ENCODE results near the gene ARL6IP5. TPM values are rescaled to one million over a fixed set of nuclear protein-coding genes. Genes with fewer than 3 reads are reported as not detected.

ARL6IP5 gene
- total RNA-seq, 1 experiment from 2014 or later, result 25.4 TPM

- Histone ChIP-seq H3K4me3 (ENCODE audit: low read length) (no peak overlapping the region), H3F3A (ENCODE audit: low read length, unreplicated experiment) (no peaks in the 10 kb centered on the region), H3K9ac (ENCODE audit: low read length) (no peak overlapping the region), H3K4me1 (ENCODE audit: insufficient read depth, low read length) (peaks cover 43% of the 10 kb centered on the region), H3K9me2 (replicated peaks; ENCODE audit: low read length) (no peaks in the 10 kb centered on the region), H3K4me2 (ENCODE audit: low read length) (peak overlapping the region; percentile 73), H4K20me1 (ENCODE audit: low read length) (no peaks in the 10 kb centered on the region), H3K79me2 (ENCODE audit: low read length) (peaks cover 50% of the 10 kb centered on the region), H3K27me3 (ENCODE audit: low read length) (no peaks in the 10 kb centered on the region), H3K27ac (ENCODE audit: low read length) (no peak overlapping the region), H3K9me3 (ENCODE audit: low read length) (no peaks in the 10 kb centered on the region), H2AFZ (ENCODE audit: low read length) (no peak overlapping the region), H3K36me3 (ENCODE audit: low read depth, low read length) (no peaks in the 10 kb centered on the region)
- ChIA-PET CTCF (interaction anchor here (0.6 kb wide), 1 partner anchor 70 kb away, joined by 11 read pairs; no protein-coding TSS in a partner anchor), POLR2A (ENCODE audit: unreplicated experiment) (no interaction called here)
- intact Hi-C loops (cut with micrococcal nuclease), result loop anchor here (5.0 kb wide), 1 partner anchor 36 kb away; the partner anchor contains the start of gene TMF1
- no peak for TF ChIP-seq EZH2phosphoT487 (IDR thresholded peaks at IDR 0.05; ENCODE audit: borderline replicate concordance, low read length)
- TF ChIP-seq CTCF (conservative IDR thresholded peaks at IDR 0.05; ENCODE audit: low read depth, low read length), result no peak
- no peak for TF ChIP-seq EZH2 (IDR thresholded peaks at IDR 0.05; ENCODE audit: low read length, unreplicated experiment)
- ATAC-seq (no peak), DNase-seq (peak; percentile 13)
- no TSS peak for BruUV-seq (replicated peaks)
Measured at GRCh38 chr3:69088063-69088462, 3.3 kb downstream of the ARL6IP5 start.

DNA sequence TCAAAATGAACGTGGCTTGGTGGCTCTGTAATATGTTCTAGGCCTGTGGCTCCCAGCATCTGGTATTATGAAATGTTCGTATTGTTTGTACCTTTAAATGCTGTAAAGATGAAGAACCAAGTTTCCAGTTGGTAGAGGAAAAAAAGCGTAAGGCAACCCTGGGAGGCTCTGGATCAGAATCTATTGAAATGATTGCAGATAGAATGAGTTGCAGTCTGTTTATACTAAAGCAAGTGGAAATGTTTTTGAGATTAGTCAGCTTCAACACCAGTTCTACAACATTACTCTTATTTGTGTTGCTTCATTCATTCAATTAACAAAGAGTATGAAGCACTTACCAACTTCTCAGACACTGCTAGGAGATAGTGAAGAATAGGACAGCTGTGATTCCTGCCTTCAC lies 5.3 kb downstream of the ARL6IP5 start:
- no peaks in the 10 kb centered on the region for H3K27me3 ChIP-seq (ENCODE audit: low read length)
- H4K20me1 ChIP-seq (ENCODE audit: low read length), result no peaks in the 10 kb centered on the region
- H3K4me3 ChIP-seq (ENCODE audit: low read length), result no peak overlapping the region
- H3F3A ChIP-seq (ENCODE audit: low read length, unreplicated experiment), result no peaks in the 10 kb centered on the region
- H3K36me3 ChIP-seq (ENCODE audit: low read depth, low read length), result no peaks in the 10 kb centered on the region
- H3K4me2 ChIP-seq (ENCODE audit: low read length), result peak overlapping the region; percentile 73
- ChIA-PET CTCF (no interaction called here), POLR2A (ENCODE audit: unreplicated experiment) (no interaction called here)
- H2AFZ ChIP-seq (ENCODE audit: low read length), result no peak overlapping the region
- H3K9me3 ChIP-seq (ENCODE audit: low read length), result no peaks in the 10 kb centered on the region
- no peak for TF ChIP-seq CTCF (conservative IDR thresholded peaks at IDR 0.05; ENCODE audit: low read depth, low read length)
- no peak for TF ChIP-seq EZH2phosphoT487 (IDR thresholded peaks at IDR 0.05; ENCODE audit: borderline replicate concordance, low read length)
- no peak for TF ChIP-seq EZH2 (IDR thresholded peaks at IDR 0.05; ENCODE audit: low read length, unreplicated experiment)
- no peaks in the 10 kb centered on the region for H3K9me2 ChIP-seq (replicated peaks; ENCODE audit: low read length)
- no peak overlapping the region for H3K9ac ChIP-seq (ENCODE audit: low read length)
- no peak overlapping the region; the same call in 1 of the 2 replicates for H3K27ac ChIP-seq (ENCODE audit: low read length)
- ATAC-seq (peak; percentile 9; the same call in 1 of the 2 replicates), DNase-seq (peak; percentile 54)
- H3K79me2 ChIP-seq (ENCODE audit: low read length), result peaks cover 49% of the 10 kb centered on the region
- peaks cover 31% of the 10 kb centered on the region for H3K4me1 ChIP-seq (ENCODE audit: insufficient read depth, low read length)
- intact Hi-C loops (cut with micrococcal nuclease), result no loop called here
- BruUV-seq (replicated peaks), result no TSS peak

DNA sequence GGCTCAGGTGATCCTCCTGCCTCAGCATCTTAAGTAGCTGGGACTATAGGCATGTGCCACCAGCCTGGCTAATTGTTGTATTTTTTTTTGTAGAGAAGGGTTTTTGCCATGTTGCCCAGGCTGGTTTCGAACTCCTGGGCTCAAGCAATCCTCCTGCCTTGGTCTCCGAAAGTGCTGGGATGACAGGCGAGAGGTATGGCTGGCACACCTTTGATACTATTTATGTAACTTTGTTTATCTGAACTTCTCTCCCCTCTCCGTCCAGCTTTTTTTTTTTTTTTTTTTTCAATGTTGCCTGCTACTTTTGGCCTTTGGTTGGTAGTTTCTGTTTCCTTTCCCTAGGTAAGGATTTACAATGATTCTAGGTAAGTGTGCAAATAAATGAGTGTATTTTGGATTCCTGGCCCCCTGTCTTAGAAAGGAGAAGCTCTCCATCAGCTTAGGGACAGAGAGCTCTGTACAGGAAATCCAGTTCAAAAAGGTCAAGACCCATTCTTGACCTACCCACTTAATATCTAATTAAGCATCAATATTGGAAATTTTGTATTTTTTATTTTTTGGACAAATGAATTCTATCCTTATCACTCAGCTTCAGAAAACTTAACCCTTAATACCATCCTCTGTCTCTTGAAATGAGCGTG lies 6.8 kb downstream of the ARL6IP5 start:
- CTCF ChIA-PET, result no interaction called here
- peaks cover 27% of the 10 kb centered on the region for H3K4me1 ChIP-seq (ENCODE audit: insufficient read depth, low read length)
- no peaks in the 10 kb centered on the region for H4K20me1 ChIP-seq (ENCODE audit: low read length)
- no peaks in the 10 kb centered on the region for H3F3A ChIP-seq (ENCODE audit: low read length, unreplicated experiment)
- peaks cover 39% of the 10 kb centered on the region for H3K79me2 ChIP-seq (ENCODE audit: low read length)
- no peak overlapping the region for H3K4me2 ChIP-seq (ENCODE audit: low read length)
- no peaks in the 10 kb centered on the region for H3K9me2 ChIP-seq (replicated peaks; ENCODE audit: low read length)
- TF ChIP-seq EZH2phosphoT487 (IDR thresholded peaks at IDR 0.05; ENCODE audit: borderline replicate concordance, low read length), result no peak
- no peak for TF ChIP-seq CTCF (conservative IDR thresholded peaks at IDR 0.05; ENCODE audit: low read depth, low read length)
- TF ChIP-seq EZH2 (IDR thresholded peaks at IDR 0.05; ENCODE audit: low read length, unreplicated experiment), result no peak
- ATAC-seq, result no peak
- H3K27me3 ChIP-seq (ENCODE audit: low read length), result no peaks in the 10 kb centered on the region
- no peak overlapping the region for H3K9ac ChIP-seq (ENCODE audit: low read length)
- no peak for DNase-seq
- BruUV-seq (replicated peaks), result no TSS peak
- POLR2A ChIA-PET (ENCODE audit: unreplicated experiment), result no interaction called here
- H3K27ac ChIP-seq (ENCODE audit: low read length), result no peak overlapping the region
- no peak overlapping the region for H2AFZ ChIP-seq (ENCODE audit: low read length)
- H3K4me3 ChIP-seq (ENCODE audit: low read length), result no peak overlapping the region
- no peaks in the 10 kb centered on the region for H3K9me3 ChIP-seq (ENCODE audit: low read length)
- H3K36me3 ChIP-seq (ENCODE audit: low read depth, low read length), result no peaks in the 10 kb centered on the region
- intact Hi-C loops (cut with micrococcal nuclease), result no loop called here

All from PC-3 (cell line).